ENCODE measurements around the gene IL6ST.
"Not testable (repeated sequence)": the region's sequence is repeated elsewhere in the genome, so short reads cannot be mapped to it uniquely, and the experiment has no call there.

IL6ST gene

GRCh38 chr5:55959208-55959607, 35.6 kb downstream of the IL6ST start:
- Histone ChIP-seq H3K36me3 (ENCODE audit: control insufficient read depth in 2 of 2, insufficient read depth in 1 of 2, low read length in 2 of 2) (peaks cover 7 to 35% of the 10 kb centered on the region in 2 experiments; a peak in 2 of 3 replicates), H3K4me1 (ENCODE audit: control insufficient read depth, insufficient read depth, low read length) (no peaks in the 10 kb centered on the region), H3K27ac (ENCODE audit: extremely low read depth, low read depth, low read length) (no peak overlapping the region), H3K4me3 (ENCODE audit: low read depth, low read length) (no peak overlapping the region), H3K9me3 (ENCODE audit: control insufficient read depth, insufficient read depth, low read depth, low read length) (no peaks in the 10 kb centered on the region)
- CTCF ChIA-PET = no interaction called here
- TF ChIP-seq SETDB1 (IDR thresholded peaks at IDR 0.05; ENCODE audit: insufficient read length, low read length) (no peak), KLF10 (tag by site-specific recombination; IDR thresholded peaks at IDR 0.05) (no peak), SALL2 (tag by site-specific recombination; IDR thresholded peaks at IDR 0.05; ENCODE audit: borderline replicate concordance) (no peak), ZNF529 (tag by site-specific recombination; IDR thresholded peaks at IDR 0.05; ENCODE audit: insufficient replicate concordance) (no peak), ZNF785 (tag by site-specific recombination; IDR thresholded peaks at IDR 0.05) (no peak), ZNF629 (tag by site-specific recombination; IDR thresholded peaks at IDR 0.05) (no peak), RBAK (tag by site-specific recombination; IDR thresholded peaks at IDR 0.05) (no peak), ZNF423 (tag by site-specific recombination; IDR thresholded peaks at IDR 0.05) (no peak), MZF1 (tag by site-specific recombination; IDR thresholded peaks at IDR 0.05; ENCODE audit: borderline replicate concordance) (no peak), ZFHX2 (tag by site-specific recombination; conservative IDR thresholded peaks at IDR 0.05) (no peak), ZNF664 (tag by site-specific recombination; IDR thresholded peaks at IDR 0.05) (no peak), ZNF174 (tag by site-specific recombination; IDR thresholded peaks at IDR 0.05) (no peak), ZNF518A (tag by site-specific recombination; conservative IDR thresholded peaks at IDR 0.05; ENCODE audit: low read depth) (no peak), PRDM10 (tag by site-specific recombination; IDR thresholded peaks at IDR 0.05) (no peak), ZNF157 (tag by site-specific recombination; IDR thresholded peaks at IDR 0.05) (no peak), ZNF488 (tag by site-specific recombination; IDR thresholded peaks at IDR 0.05) (no peak)
- POLR2A ChIA-PET = no interaction called here

GRCh38 chr5:55941154-55941553, 53.6 kb downstream of the IL6ST start:
- POLR2A ChIA-PET; H3K4me3 ChIP-seq (ENCODE audit: low read depth, low read length); H3K4me1 ChIP-seq (ENCODE audit: control insufficient read depth, insufficient read depth, low read length); H3K27ac ChIP-seq (ENCODE audit: extremely low read depth, low read depth, low read length); H3K9me3 ChIP-seq (ENCODE audit: control insufficient read depth, insufficient read depth, low read depth, low read length): not testable (repeated sequence)
- H3K36me3 ChIP-seq (ENCODE audit: control insufficient read depth in 2 of 2, insufficient read depth in 1 of 2, low read length in 2 of 2) = peaks cover 7 to 21% of the 10 kb centered on the region in 2 experiments; a peak in 2 of 3 replicates
- CTCF ChIA-PET = interaction anchor here (1.0 kb wide), 1 partner anchor 260 kb away, joined by 3 read pairs; no protein-coding TSS in a partner anchor

- POLR2A ChIA-PET; H3K4me1 ChIP-seq (ENCODE audit: control insufficient read depth, insufficient read depth, low read length): not testable (repeated sequence)
- peaks cover 2 to 15% of the 10 kb centered on the region in 2 experiments; a peak in 2 of 3 replicates for H3K36me3 ChIP-seq (ENCODE audit: control insufficient read depth in 2 of 2, insufficient read depth in 1 of 2, low read length in 2 of 2)
Observed at GRCh38 chr5:55937598-55937997, 57.2 kb downstream of the IL6ST start.

More at GRCh38 chr5:55937598-55937997, 57.2 kb downstream of the IL6ST start:
- H3K4me3 ChIP-seq (ENCODE audit: low read depth, low read length); H3K27ac ChIP-seq (ENCODE audit: extremely low read depth, low read depth, low read length); H3K9me3 ChIP-seq (ENCODE audit: control insufficient read depth, insufficient read depth, low read depth, low read length): not testable (repeated sequence)
- CTCF ChIA-PET = interaction anchor here (0.6 to 5.4 kb wide), 13 partner anchors 9 to 901 kb away, joined by 3 to 110 read pairs (median 5); no protein-coding TSS in a partner anchor

All from HEK293 (cell line).